OCI-LY1 (cell line): ENCODE data around the gene GAD1.
A peak's percentile ranks its signal among the peaks of the same experiment; 100 is the strongest.

Source experiments
- H2AFZ ChIP-seq: fragments of 200-600 bp; sonication (generic), shearing (Covaris generic); 2 replicates; pipeline ENCODE4 v1.6.0; 2014; ENCODE audit warnings: antibody characterized with exemption, mild to moderate bottlenecking, low read length
- H3F3A ChIP-seq: fragments of 200-600 bp; sonication (generic), shearing (Covaris generic); 2 replicates; pipeline ENCODE4 v1.6.0; 2014; ENCODE audit warnings: mild to moderate bottlenecking, antibody characterized with exemption, low read length, moderate library complexity; ENCODE audit not compliant: insufficient read depth
- H3K27ac ChIP-seq: fragments of 200-600 bp; sonication (generic); 2 replicates; pipeline ENCODE4 v1.5.1; 2014; ENCODE audit warnings: low read length, mixed run types, mild to moderate bottlenecking, low read depth; ENCODE audit not compliant: poor library complexity, severe bottlenecking
- H3K27me3 ChIP-seq: fragments of 200-600 bp; sonication (generic); 2 replicates; pipeline ENCODE4 v1.6.0; 2014; ENCODE audit warnings: antibody characterized with exemption, mild to moderate bottlenecking, low read length, moderate library complexity; ENCODE audit not compliant: insufficient read depth
- H3K36me3 ChIP-seq: fragments of 200-600 bp; sonication (generic); 2 replicates; pipeline ENCODE4 v1.6.1; 2014; ENCODE audit warnings: mild to moderate bottlenecking, antibody characterized with exemption, low read length, moderate library complexity, mixed read lengths; ENCODE audit not compliant: insufficient read depth
- H3K4me1 ChIP-seq: fragments of 200-600 bp; sonication (generic); 2 replicates; pipeline ENCODE4 v1.5.1; 2014; ENCODE audit warnings: mild to moderate bottlenecking, low read length, moderate library complexity; ENCODE audit not compliant: insufficient read depth, severe bottlenecking
- H3K4me2 ChIP-seq: fragments of 200-600 bp; sonication (generic), shearing (Covaris generic); 2 replicates; pipeline ENCODE4 v1.6.1; 2014; ENCODE audit warnings: low read length
- H3K4me3 ChIP-seq: fragments of 200-600 bp; sonication (generic); 2 replicates; pipeline ENCODE4 v1.5.1; 2014; ENCODE audit warnings: low read length, low read depth, mild to moderate bottlenecking, mixed read lengths; ENCODE audit not compliant: poor library complexity, severe bottlenecking
- H3K79me2 ChIP-seq: fragments of 200-600 bp; shearing (Covaris generic); 2 replicates; pipeline ENCODE4 v1.6.1; 2016; ENCODE audit warnings: mixed run types, low read length, mixed read lengths; ENCODE audit not compliant: insufficient read depth
- H3K9ac ChIP-seq: fragments of 200-600 bp; sonication (generic), shearing (Covaris generic); 2 replicates; pipeline ENCODE4 v1.6.1; 2014; ENCODE audit warnings: mild to moderate bottlenecking, low read length, mixed read lengths
- H3K9me2 ChIP-seq: fragments of 200-600 bp; sonication (generic), shearing (Covaris generic); 2 replicates; pipeline ENCODE4 v1.6.1; 2014; ENCODE audit warnings: low read depth, mild to moderate bottlenecking, low read length, mixed read lengths
- H3K9me3 ChIP-seq: fragments of 200-600 bp; shearing (Covaris generic); 2 replicates; pipeline ENCODE4 v1.6.1; 2014; ENCODE audit warnings: low read length, mixed read lengths
- H4K20me1 ChIP-seq: fragments of 200-600 bp; sonication (generic), shearing (Covaris generic); 2 replicates; pipeline ENCODE4 v1.6.0; 2016; ENCODE audit warnings: mild to moderate bottlenecking, low read length; ENCODE audit not compliant: insufficient read depth
- CTCF ChIP-seq: fragments of 200-600 bp; sonication (generic), shearing (Covaris generic); IDR thresholded peaks from 2 replicates; pipeline ENCODE4 v1.5.1; 2017; ENCODE audit warnings: mild to moderate bottlenecking, antibody characterized with exemption, low read length, moderate library complexity, mixed read lengths
- EZH2 ChIP-seq: fragments of 200-600 bp; sonication (generic), shearing (Covaris generic); IDR thresholded peaks from 2 replicates; pipeline ENCODE4 v1.8.0; 2017; ENCODE audit warnings: borderline replicate concordance, mixed run types, mild to moderate bottlenecking, antibody characterized with exemption, low read length, moderate library complexity, mixed read lengths

The GAD1 gene

GRCh38 chr2:170878505-170878904 lies 61.8 kb downstream of the GAD1 start:
- H3K4me1 ChIP-seq, result no peaks in the 10 kb centered on the region
- H3K27me3 ChIP-seq, result no peaks in the 10 kb centered on the region
- TF ChIP-seq EZH2 (no peak), CTCF (no peak)
- H3K4me2 ChIP-seq, result peak overlapping the region; percentile 22; the same call in 1 of the 2 replicates
- no peaks in the 10 kb centered on the region for H3F3A ChIP-seq
- H3K9me2 ChIP-seq, result no peaks in the 10 kb centered on the region
- no peak overlapping the region for H3K27ac ChIP-seq
- no peak overlapping the region for H2AFZ ChIP-seq
- H3K9me3 ChIP-seq, result no peaks in the 10 kb centered on the region
- no peak overlapping the region for H3K9ac ChIP-seq
- H3K36me3 ChIP-seq, result no peaks in the 10 kb centered on the region
- H3K79me2 ChIP-seq, result no peaks in the 10 kb centered on the region
- no peak overlapping the region for H3K4me3 ChIP-seq
- no peaks in the 10 kb centered on the region for H4K20me1 ChIP-seq

GRCh38 chr2:170881840-170882239 lies 65.2 kb downstream of the GAD1 start:
- no peaks in the 10 kb centered on the region for H3K9me2 ChIP-seq
- no peaks in the 10 kb centered on the region for H3K4me1 ChIP-seq
- H3K27me3 ChIP-seq, result no peaks in the 10 kb centered on the region
- H3K36me3 ChIP-seq, result no peaks in the 10 kb centered on the region
- no peak overlapping the region for H3K4me2 ChIP-seq
- H3K9ac ChIP-seq, result no peak overlapping the region
- H2AFZ ChIP-seq, result no peak overlapping the region
- no peak overlapping the region for H3K27ac ChIP-seq
- H3K79me2 ChIP-seq, result no peaks in the 10 kb centered on the region
- no peaks in the 10 kb centered on the region for H3K9me3 ChIP-seq
- H3K4me3 ChIP-seq, result no peak overlapping the region
- TF ChIP-seq CTCF (no peak), EZH2 (no peak)
- no peaks in the 10 kb centered on the region for H4K20me1 ChIP-seq
- H3F3A ChIP-seq, result no peaks in the 10 kb centered on the region

- Histone ChIP-seq H3K4me3 (no peak overlapping the region), H3K9me2 (no peaks in the 10 kb centered on the region)
- TF ChIP-seq EZH2, result no peak
- TF ChIP-seq CTCF, result no peak
These were observed 66.1 kb downstream of the GAD1 start for GRCh38 chr2:170882758-170883157.

More at GRCh38 chr2:170882758-170883157, 66.1 kb downstream of the GAD1 start:
- Histone ChIP-seq H3K27ac (no peak overlapping the region), H4K20me1 (no peaks in the 10 kb centered on the region), H3K79me2 (no peaks in the 10 kb centered on the region), H3K9ac (no peak overlapping the region), H3K36me3 (no peaks in the 10 kb centered on the region), H3F3A (no peaks in the 10 kb centered on the region), H3K9me3 (no peaks in the 10 kb centered on the region), H2AFZ (no peak overlapping the region), H3K4me2 (no peak overlapping the region), H3K27me3 (no peaks in the 10 kb centered on the region), H3K4me1 (no peaks in the 10 kb centered on the region)
